Suprapubic skin (tissue), 4 donors: ENCODE measurements around the gene PCDHB14. TPM values are rescaled to one million over a fixed set of nuclear protein-coding genes. Genes with fewer than 3 reads are reported as not detected.
"Not testable (repeated sequence)": the region's sequence is repeated elsewhere in the genome, so short reads cannot be mapped to it uniquely, and the experiment has no call there.

Experiments used
- DNase-seq, 2 donors: peaks; one replicate each; pipeline ENCODE4 v3.0.0-alpha.2; 2019; ENCODE audit warnings: low spot score in 2 of 2
- H3K27ac ChIP-seq: fragments of 200-600 bp; sonication (generic); one replicate; pipeline ENCODE4 v1.5.1; 2019
- H3K27me3 ChIP-seq: fragments of 200-600 bp; sonication (generic); one replicate; pipeline ENCODE4 v1.5.1; 2019
- H3K36me3 ChIP-seq: fragments of 200-600 bp; sonication (generic); one replicate; pipeline ENCODE4 v1.5.1; 2019
- H3K4me1 ChIP-seq: fragments of 200-600 bp; sonication (generic); one replicate; pipeline ENCODE4 v1.5.1; 2019
- H3K4me3 ChIP-seq: fragments of 200-600 bp; sonication (generic); one replicate; pipeline ENCODE4 v1.5.1; 2019; ENCODE audit warnings: mild to moderate bottlenecking
- H3K9me3 ChIP-seq: fragments of 200-600 bp; sonication (generic); one replicate; pipeline ENCODE4 v1.5.1; 2019
- EP300 ChIP-seq: sonication (generic); formaldehyde crosslinking; IDR thresholded peaks from one replicate; pipeline ENCODE4 v1.6.1; 2017; ENCODE audit warnings: antibody characterized with exemption
- POLR2A ChIP-seq, 2 donors: fragments of 450-650 bp; IDR thresholded peaks; one replicate each; pipeline ENCODE4 v1.6.1; 2017; ENCODE audit warnings: antibody characterized with exemption in 2 of 2, mild to moderate bottlenecking in 2 of 2, moderate library complexity in 2 of 2
- POLR2AphosphoS5 ChIP-seq, 3 donors: sonication (generic); formaldehyde crosslinking; IDR thresholded peaks; one replicate each; pipeline ENCODE4 v1.6.1; 2017; ENCODE audit warnings: antibody characterized with exemption in 3 of 3
- WGBS: methylation state at CpG from one replicate; pipeline ENCODE4 v1.1.5; 2018; 5-methylcytosine and 5-hydroxymethylcytosine counted together
- total RNA-seq, 4 donors: library from RNA; depleted of rRNA; stranded (reverse); fragments of >200 nt; gene quantifications; one replicate each; pipeline ENCODE4 v1.1.0, GENCODE V29; 2016
- TF ChIP-seq, protein P1 (sequence below), 2 donors: fragments of 200-600 bp in 1 of 2; fragments of 450-650 bp in 1 of 2; sonication (generic) in 1 of 2; IDR thresholded peaks; one replicate each; pipeline ENCODE4 v1.5.1; 2016 to 2019; ENCODE audit warnings: antibody characterized with exemption in 2 of 2, mild to moderate bottlenecking in 1 of 2, moderate library complexity in 1 of 2

PCDHB14 gene
- total RNA-seq, 4 donors from 2014 or later: 2.5 to 6.5 (median 6.0) TPM

DNA sequence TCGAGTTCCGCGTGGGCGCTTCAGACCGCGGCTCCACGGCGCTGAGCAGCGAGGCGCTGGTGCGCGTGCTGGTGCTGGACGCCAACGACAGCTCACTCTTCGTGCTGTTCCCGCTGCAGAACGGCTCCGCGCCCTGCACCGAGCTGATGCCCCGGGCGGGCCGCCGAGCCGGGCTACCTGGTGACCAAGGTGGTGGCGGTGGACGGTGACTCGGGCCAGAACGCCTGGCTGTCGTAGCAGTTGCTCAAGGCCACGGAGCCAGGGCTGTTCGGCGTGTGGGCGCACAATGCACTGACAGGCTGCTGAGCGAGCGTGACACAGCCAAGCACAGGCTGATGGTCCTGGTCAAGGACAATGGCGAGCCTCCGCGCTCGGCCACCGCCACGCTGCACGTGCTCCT lies 18.4 kb downstream of the PCDHB14 start:
- DNase-seq: no peak
- Histone ChIP-seq H3K4me3 (no peak overlapping the region), H3K27ac (no peak overlapping the region), H3K4me1 (no peaks in the 10 kb centered on the region), H3K36me3 (no peaks in the 10 kb centered on the region), H3K27me3 (no peaks in the 10 kb centered on the region), H3K9me3 (peaks cover 85% of the 10 kb centered on the region)
- TF ChIP-seq POLR2AphosphoS5 (IDR thresholded peaks at IDR 0.05): no peak
- TF ChIP-seq, protein P1, sequence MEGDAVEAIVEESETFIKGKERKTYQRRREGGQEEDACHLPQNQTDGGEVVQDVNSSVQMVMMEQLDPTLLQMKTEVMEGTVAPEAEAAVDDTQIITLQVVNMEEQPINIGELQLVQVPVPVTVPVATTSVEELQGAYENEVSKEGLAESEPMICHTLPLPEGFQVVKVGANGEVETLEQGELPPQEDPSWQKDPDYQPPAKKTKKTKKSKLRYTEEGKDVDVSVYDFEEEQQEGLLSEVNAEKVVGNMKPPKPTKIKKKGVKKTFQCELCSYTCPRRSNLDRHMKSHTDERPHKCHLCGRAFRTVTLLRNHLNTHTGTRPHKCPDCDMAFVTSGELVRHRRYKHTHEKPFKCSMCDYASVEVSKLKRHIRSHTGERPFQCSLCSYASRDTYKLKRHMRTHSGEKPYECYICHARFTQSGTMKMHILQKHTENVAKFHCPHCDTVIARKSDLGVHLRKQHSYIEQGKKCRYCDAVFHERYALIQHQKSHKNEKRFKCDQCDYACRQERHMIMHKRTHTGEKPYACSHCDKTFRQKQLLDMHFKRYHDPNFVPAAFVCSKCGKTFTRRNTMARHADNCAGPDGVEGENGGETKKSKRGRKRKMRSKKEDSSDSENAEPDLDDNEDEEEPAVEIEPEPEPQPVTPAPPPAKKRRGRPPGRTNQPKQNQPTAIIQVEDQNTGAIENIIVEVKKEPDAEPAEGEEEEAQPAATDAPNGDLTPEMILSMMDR (IDR thresholded peaks at IDR 0.05): no peak
- TF ChIP-seq EP300: no peak
- no peak for TF ChIP-seq POLR2A (IDR thresholded peaks at IDR 0.05)
- WGBS: 32% methylated on average over 18 of the region's 43 CpGs

DNA sequence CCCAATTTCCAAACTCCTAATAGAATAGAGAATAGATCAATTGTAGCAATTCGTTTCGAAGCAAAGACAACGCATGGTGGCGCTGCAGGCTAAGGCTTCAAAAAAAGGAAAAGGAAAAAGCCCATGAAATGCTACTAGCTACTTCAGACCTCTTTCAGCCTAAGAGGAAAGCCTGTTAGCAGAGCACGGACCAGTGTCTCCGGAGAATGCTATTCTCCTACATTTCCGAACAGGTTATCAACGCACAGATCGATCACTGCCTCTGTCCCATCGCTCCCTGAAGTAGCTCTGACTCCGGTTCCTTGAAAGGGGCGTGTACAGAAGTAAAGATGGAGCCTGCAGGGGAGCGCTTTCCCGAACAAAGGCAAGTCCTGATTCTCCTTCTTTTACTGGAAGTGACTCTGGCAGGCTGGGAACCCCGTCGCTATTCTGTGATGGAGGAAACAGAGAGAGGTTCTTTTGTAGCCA lies 22.1 kb downstream of the PCDHB14 start, which contains the start of gene PCDHB15:
Gene PCDHB15, plus strand, starts transcription at position 146 of the 468 bp plus-strand sequence. Its CDS starts 184 bp downstream, at position 330.
- H3K4me1 ChIP-seq: no peaks in the 10 kb centered on the region
- no peak within 1 kb of the TSS for H3K27ac ChIP-seq
- no peak within 1 kb of the TSS for H3K4me3 ChIP-seq
- H3K9me3 ChIP-seq: peaks cover 84% of the 10 kb centered on the region
- WGBS: 3% methylated on average over 16 of the region's 16 CpGs
- no peaks in the 10 kb centered on the region for H3K36me3 ChIP-seq
- TF ChIP-seq, protein P1 (IDR thresholded peaks at IDR 0.05): no peak
- TF ChIP-seq EP300 (no peak), POLR2AphosphoS5 (IDR thresholded peaks at IDR 0.05) (no peak), POLR2A (IDR thresholded peaks at IDR 0.05) (no peak)
- H3K27me3 ChIP-seq: no peaks in the 10 kb centered on the region
- no peak for DNase-seq

DNA sequence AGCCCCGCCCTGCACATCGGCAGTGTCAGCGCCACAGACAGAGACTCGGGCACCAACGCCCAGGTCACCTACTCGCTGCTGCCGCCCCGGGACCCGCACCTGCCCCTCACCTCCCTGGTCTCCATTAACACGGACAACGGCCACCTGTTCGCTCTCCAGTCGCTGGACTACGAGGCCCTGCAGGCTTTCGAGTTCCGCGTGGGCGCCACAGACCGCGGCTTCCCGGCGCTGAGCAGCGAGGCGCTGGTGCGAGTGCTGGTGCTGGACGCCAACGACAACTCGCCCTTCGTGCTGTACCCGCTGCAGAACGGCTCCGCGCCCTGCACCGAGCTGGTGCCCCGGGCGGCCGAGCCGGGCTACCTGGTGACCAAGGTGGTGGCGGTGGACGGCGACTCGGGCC lies 23.8 kb downstream of the PCDHB14 start:
- not testable (repeated sequence) for H3K4me3 ChIP-seq, H3K4me1 ChIP-seq, H3K27me3 ChIP-seq, H3K36me3 ChIP-seq, DNase-seq, H3K27ac ChIP-seq
- H3K9me3 ChIP-seq: peaks cover 83% of the 10 kb centered on the region
- 48% methylated on average over 10 of the region's 42 CpGs for WGBS

DNA sequence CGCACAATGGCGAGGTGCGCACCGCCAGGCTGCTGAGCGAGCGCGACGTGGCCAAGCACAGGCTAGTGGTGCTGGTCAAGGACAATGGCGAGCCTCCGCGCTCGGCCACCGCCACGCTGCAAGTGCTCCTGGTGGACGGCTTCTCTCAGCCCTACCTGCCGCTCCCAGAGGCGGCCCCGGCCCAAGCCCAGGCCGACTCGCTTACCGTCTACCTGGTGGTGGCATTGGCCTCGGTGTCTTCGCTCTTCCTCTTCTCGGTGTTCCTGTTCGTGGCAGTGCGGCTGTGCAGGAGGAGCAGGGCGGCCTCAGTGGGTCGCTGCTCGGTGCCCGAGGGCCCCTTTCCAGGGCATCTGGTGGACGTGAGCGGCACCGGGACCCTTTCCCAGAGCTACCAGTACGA lies 24.3 kb downstream of the PCDHB14 start:
- not testable (repeated sequence) for H3K36me3 ChIP-seq, H3K27me3 ChIP-seq, DNase-seq, H3K4me1 ChIP-seq, H3K27ac ChIP-seq, H3K4me3 ChIP-seq
- H3K9me3 ChIP-seq: peaks cover 83% of the 10 kb centered on the region
- 61% methylated on average over 5 of the region's 34 CpGs for WGBS

DNA sequence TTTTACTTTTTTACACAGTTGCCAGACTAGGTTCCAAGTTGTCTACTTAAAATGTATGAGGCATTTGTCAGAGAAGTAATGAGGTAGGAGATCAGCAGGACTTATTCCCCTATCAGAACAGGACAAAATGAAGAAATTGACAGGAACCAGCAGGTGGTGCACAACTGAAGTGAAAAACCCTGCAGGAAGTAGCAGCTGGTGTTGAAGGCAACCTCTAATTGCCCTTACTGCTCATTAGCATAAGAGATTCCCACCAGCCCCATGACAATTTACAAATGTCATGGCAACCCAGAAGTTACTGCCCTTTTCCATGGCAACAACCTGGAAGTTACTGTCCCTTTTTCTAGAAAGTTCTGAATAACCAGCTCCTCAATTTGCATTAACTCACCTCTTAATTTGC lies 27.4 kb downstream of the PCDHB14 start:
- Histone ChIP-seq H3K27me3 (no peaks in the 10 kb centered on the region), H3K4me3 (no peak overlapping the region), H3K4me1 (no peaks in the 10 kb centered on the region), H3K36me3 (no peaks in the 10 kb centered on the region), H3K27ac (no peak overlapping the region), H3K9me3 (peaks cover 84% of the 10 kb centered on the region)
- TF ChIP-seq EP300 (no peak), POLR2A (IDR thresholded peaks at IDR 0.05) (no peak), POLR2AphosphoS5 (IDR thresholded peaks at IDR 0.05) (no peak)
- TF ChIP-seq, protein P1 (IDR thresholded peaks at IDR 0.05): no peak
- DNase-seq: no peak

DNA sequence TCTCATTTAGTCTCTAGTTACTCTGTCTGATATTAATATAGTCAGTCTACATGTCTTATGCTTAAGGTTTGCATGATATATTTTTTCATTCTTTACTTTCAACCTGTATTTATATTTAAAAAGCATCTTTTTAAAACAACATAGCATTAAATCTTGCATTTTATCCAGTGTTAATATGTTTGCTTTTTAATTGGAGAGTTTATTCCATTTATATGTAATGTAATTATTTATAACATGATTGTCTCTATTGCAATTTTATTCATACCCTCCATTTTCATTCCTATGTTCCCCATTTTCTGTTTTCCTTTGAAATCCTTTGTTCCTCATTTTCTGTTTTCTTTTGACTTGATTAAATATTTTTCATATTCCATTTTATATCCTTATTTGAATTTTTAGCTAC lies 35.3 kb downstream of the PCDHB14 start:
- Histone ChIP-seq H3K36me3 (peaks cover 5% of the 10 kb centered on the region), H3K9me3 (peaks cover 89% of the 10 kb centered on the region), H3K4me3 (no peak overlapping the region), H3K27me3 (no peaks in the 10 kb centered on the region), H3K27ac (no peak overlapping the region), H3K4me1 (no peaks in the 10 kb centered on the region)
- TF ChIP-seq, protein P1 (IDR thresholded peaks at IDR 0.05): no peak
- TF ChIP-seq POLR2A (IDR thresholded peaks at IDR 0.05) (no peak), EP300 (no peak), POLR2AphosphoS5 (IDR thresholded peaks at IDR 0.05) (no peak)
- no peak for DNase-seq
